ENCODE results near the gene CCDC167. TPM values are rescaled to one million over a fixed set of nuclear protein-coding genes. Genes with fewer than 3 reads are reported as not detected.
A peak's percentile ranks its signal among the peaks of the same experiment; 100 is the strongest.
"Not testable (repeated sequence)": the region's sequence is repeated elsewhere in the genome, so short reads cannot be mapped to it uniquely, and the experiment has no call there.

Gene CCDC167
- total and polyA plus RNA-seq, 2 donors (not counting 1 experiment from before 2014, with no cell fraction given) = 8.3 to 35.7 TPM

DNA sequence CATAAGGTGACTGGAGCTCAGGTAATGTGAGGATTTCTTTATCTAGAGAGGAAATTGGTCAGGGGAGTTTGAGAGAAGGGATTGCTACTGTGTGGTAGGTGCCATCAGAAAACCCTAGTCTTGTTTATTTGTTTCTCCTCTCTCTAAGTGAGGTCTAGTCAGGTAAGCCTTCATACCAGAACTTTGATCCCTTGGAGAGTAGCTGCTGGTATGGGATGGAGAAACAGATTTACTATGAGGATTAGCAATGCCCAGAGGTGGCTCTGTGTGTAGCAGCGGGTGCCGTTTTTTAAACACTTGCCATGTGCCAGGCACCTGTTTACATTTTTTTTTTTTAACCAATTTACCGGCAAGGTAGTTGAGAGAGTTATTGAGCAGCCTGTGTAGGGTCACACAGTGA, 47.2 kb downstream of the CCDC167 start:
- Histone ChIP-seq H3K27ac (ENCODE audit: insufficient read depth, low read length) (no peak overlapping the region), H3K36me3 (ENCODE audit: control insufficient read depth, insufficient read depth, low read length) (peaks cover 16% of the 10 kb centered on the region), H4K20me1 (ENCODE audit: control insufficient read depth, extremely low read depth, insufficient read depth, low read length) (no peaks in the 10 kb centered on the region), H3K27me3 (ENCODE audit: control insufficient read depth, insufficient read depth, low read length) (no peaks in the 10 kb centered on the region), H3K9ac (ENCODE audit: insufficient read depth, low read length) (no peak overlapping the region), H3K4me2 (ENCODE audit: extremely low read depth, insufficient read depth, low read length) (no peak overlapping the region), H3K79me2 (ENCODE audit: control insufficient read depth, insufficient read depth, low read length) (no peaks in the 10 kb centered on the region), H3K4me1 (ENCODE audit: control insufficient read depth, extremely low read depth, insufficient read depth, low read length) (peaks cover 16% of the 10 kb centered on the region), H3K9me3 (ENCODE audit: control insufficient read depth, insufficient read depth, low read depth, low read length) (no peaks in the 10 kb centered on the region), H2AFZ (ENCODE audit: low read length) (no peak overlapping the region), H3K4me3 (replicated peaks in 1 of 4; ENCODE audit: control extremely low read depth in 1 of 4, insufficient read depth in 1 of 4, low read depth in 3 of 4, low read length in 4 of 4) (no peak overlapping the region)
- TF ChIP-seq, protein P1, sequence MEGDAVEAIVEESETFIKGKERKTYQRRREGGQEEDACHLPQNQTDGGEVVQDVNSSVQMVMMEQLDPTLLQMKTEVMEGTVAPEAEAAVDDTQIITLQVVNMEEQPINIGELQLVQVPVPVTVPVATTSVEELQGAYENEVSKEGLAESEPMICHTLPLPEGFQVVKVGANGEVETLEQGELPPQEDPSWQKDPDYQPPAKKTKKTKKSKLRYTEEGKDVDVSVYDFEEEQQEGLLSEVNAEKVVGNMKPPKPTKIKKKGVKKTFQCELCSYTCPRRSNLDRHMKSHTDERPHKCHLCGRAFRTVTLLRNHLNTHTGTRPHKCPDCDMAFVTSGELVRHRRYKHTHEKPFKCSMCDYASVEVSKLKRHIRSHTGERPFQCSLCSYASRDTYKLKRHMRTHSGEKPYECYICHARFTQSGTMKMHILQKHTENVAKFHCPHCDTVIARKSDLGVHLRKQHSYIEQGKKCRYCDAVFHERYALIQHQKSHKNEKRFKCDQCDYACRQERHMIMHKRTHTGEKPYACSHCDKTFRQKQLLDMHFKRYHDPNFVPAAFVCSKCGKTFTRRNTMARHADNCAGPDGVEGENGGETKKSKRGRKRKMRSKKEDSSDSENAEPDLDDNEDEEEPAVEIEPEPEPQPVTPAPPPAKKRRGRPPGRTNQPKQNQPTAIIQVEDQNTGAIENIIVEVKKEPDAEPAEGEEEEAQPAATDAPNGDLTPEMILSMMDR (conservative IDR thresholded peaks at IDR 0.05 in 1 of 2, IDR thresholded peaks at IDR 0.05 in 1 of 2; ENCODE audit: low read depth in 1 of 2, low read length in 2 of 2) = no peak
- no peak for TF ChIP-seq EZH2 (IDR thresholded peaks at IDR 0.05; ENCODE audit: low read length, missing control alignments)
- DNase-seq (ENCODE audit: low read depth in 2 of 2) = no peak

DNA sequence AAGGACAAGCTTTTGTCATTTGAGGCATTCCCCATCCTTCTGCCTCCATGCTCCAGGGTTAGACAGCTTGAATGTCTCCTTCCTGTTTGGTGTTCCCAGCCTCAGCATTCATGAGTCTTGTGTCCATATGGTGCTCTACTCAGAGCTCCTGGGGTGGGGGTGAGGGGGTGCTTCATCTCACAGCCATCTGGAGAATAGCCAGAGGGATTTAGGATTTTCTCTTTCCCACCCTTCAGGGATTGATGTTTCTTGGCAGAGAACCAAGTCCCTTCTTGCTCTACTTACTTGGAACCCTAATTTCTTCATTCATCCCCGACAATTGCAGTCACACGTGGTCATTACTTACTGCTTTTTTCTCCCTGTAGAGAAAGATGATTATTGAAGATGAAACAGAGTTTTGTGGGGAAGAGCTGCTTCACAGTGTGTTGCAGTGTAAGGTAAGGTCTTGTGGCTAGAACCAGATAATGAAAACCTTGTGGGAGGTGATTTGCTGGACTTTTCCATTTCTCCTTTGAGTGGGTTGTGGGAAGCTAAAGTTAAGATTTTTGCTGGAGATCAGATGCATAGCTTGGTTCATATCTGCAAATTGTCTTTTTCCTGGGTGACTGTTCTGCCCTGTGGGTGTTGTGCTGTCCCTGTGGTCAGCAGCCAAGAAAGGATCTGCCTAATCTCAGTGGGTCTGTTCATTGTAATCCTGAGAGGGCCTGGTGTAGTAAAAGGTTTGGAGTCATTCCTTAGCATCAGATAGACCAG, 48.1 kb downstream of the CCDC167 start:
- H3K9ac ChIP-seq (ENCODE audit: insufficient read depth, low read length) = no peak overlapping the region
- DNase-seq (ENCODE audit: low read depth in 2 of 2) = peak in 1 of 2 donors; percentile 20
- TF ChIP-seq, protein P1 (conservative IDR thresholded peaks at IDR 0.05 in 1 of 2, IDR thresholded peaks at IDR 0.05 in 1 of 2; ENCODE audit: low read depth in 1 of 2, low read length in 2 of 2) = no peak
- no peak for TF ChIP-seq EZH2 (IDR thresholded peaks at IDR 0.05; ENCODE audit: low read length, missing control alignments)
- H3K4me3 ChIP-seq (replicated peaks in 1 of 4; ENCODE audit: control extremely low read depth in 1 of 4, insufficient read depth in 1 of 4, low read depth in 3 of 4, low read length in 4 of 4) = no peak overlapping the region
- no peaks in the 10 kb centered on the region for H3K9me3 ChIP-seq (ENCODE audit: control insufficient read depth, insufficient read depth, low read depth, low read length)
- H3K36me3 ChIP-seq (ENCODE audit: control insufficient read depth, insufficient read depth, low read length) = peaks cover 18% of the 10 kb centered on the region
- no peak overlapping the region for H3K27ac ChIP-seq (ENCODE audit: insufficient read depth, low read length)
- no peaks in the 10 kb centered on the region for H3K27me3 ChIP-seq (ENCODE audit: control insufficient read depth, insufficient read depth, low read length)
- peaks cover 14% of the 10 kb centered on the region for H3K4me1 ChIP-seq (ENCODE audit: control insufficient read depth, extremely low read depth, insufficient read depth, low read length)
- H3K79me2 ChIP-seq (ENCODE audit: control insufficient read depth, insufficient read depth, low read length) = no peaks in the 10 kb centered on the region
- no peaks in the 10 kb centered on the region for H4K20me1 ChIP-seq (ENCODE audit: control insufficient read depth, extremely low read depth, insufficient read depth, low read length)
- H3K4me2 ChIP-seq (ENCODE audit: extremely low read depth, insufficient read depth, low read length) = no peak overlapping the region
- H2AFZ ChIP-seq (ENCODE audit: low read length) = no peak overlapping the region

DNA sequence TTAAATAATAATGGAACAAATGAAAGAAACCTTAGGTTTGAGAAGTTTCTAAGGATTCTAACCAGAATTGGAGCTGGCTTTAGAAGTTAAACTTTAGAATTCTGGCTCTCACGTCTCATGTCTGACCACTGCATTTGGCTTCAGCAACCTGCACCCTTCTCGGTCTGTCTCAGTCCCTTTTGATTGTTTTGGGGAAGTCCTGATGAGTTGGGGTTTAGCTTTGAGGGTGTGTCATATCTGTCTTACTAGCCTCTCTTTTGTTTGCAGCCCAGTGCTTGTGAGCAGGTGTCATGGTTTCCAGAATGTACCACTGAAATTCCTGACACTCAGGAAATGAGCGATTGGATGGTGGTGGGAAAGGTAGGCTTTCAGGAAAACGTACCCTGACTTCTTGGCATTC, 49.7 kb downstream of the CCDC167 start:
- TF ChIP-seq, protein P1 (conservative IDR thresholded peaks at IDR 0.05 in 1 of 2, IDR thresholded peaks at IDR 0.05 in 1 of 2; ENCODE audit: low read depth in 1 of 2, low read length in 2 of 2) = no peak
- no peak for TF ChIP-seq EZH2 (IDR thresholded peaks at IDR 0.05; ENCODE audit: low read length, missing control alignments)
- H3K79me2 ChIP-seq (ENCODE audit: control insufficient read depth, insufficient read depth, low read length) = no peaks in the 10 kb centered on the region
- no peak overlapping the region for H2AFZ ChIP-seq (ENCODE audit: low read length)
- H3K4me3 ChIP-seq (replicated peaks in 1 of 4; ENCODE audit: control extremely low read depth in 1 of 4, insufficient read depth in 1 of 4, low read depth in 3 of 4, low read length in 4 of 4) = no peak overlapping the region
- peaks cover 20% of the 10 kb centered on the region for H3K36me3 ChIP-seq (ENCODE audit: control insufficient read depth, insufficient read depth, low read length)
- peaks cover 4% of the 10 kb centered on the region for H3K4me1 ChIP-seq (ENCODE audit: control insufficient read depth, extremely low read depth, insufficient read depth, low read length)
- H3K27me3 ChIP-seq (ENCODE audit: control insufficient read depth, insufficient read depth, low read length) = no peaks in the 10 kb centered on the region
- H3K4me2 ChIP-seq (ENCODE audit: extremely low read depth, insufficient read depth, low read length) = no peak overlapping the region
- no peaks in the 10 kb centered on the region for H3K9me3 ChIP-seq (ENCODE audit: control insufficient read depth, insufficient read depth, low read depth, low read length)
- H3K27ac ChIP-seq (ENCODE audit: insufficient read depth, low read length) = no peak overlapping the region
- H3K9ac ChIP-seq (ENCODE audit: insufficient read depth, low read length) = no peak overlapping the region
- DNase-seq (ENCODE audit: low read depth in 2 of 2) = no peak
- H4K20me1 ChIP-seq (ENCODE audit: control insufficient read depth, extremely low read depth, insufficient read depth, low read length) = no peaks in the 10 kb centered on the region

DNA sequence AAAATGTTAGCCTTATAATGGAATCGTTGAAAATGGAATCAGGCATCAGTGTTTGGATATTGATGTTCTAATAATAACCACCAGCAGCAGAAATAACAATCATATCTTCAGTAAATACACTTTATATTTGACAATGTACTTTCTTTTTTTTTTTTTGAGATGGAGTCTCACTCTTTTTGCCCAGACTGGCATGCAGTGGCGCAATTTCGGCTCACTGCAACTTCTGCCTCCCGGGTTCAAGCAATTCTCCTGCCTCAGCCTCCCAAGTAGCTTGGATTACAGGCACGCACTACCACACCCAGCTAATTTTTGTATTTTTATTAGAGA, 56.5 kb downstream of the CCDC167 start:
- H3K9me3 ChIP-seq (ENCODE audit: control insufficient read depth, insufficient read depth, low read depth, low read length); H3K79me2 ChIP-seq (ENCODE audit: control insufficient read depth, insufficient read depth, low read length); H3K9ac ChIP-seq (ENCODE audit: insufficient read depth, low read length); H3K27me3 ChIP-seq (ENCODE audit: control insufficient read depth, insufficient read depth, low read length); DNase-seq (ENCODE audit: low read depth in 2 of 2); H3K27ac ChIP-seq (ENCODE audit: insufficient read depth, low read length); H4K20me1 ChIP-seq (ENCODE audit: control insufficient read depth, extremely low read depth, insufficient read depth, low read length); H3K4me1 ChIP-seq (ENCODE audit: control insufficient read depth, extremely low read depth, insufficient read depth, low read length); H2AFZ ChIP-seq (ENCODE audit: low read length): not testable (repeated sequence)
- H3K4me2 ChIP-seq (ENCODE audit: extremely low read depth, insufficient read depth, low read length) = peak overlapping the region; percentile 74
- H3K36me3 ChIP-seq (ENCODE audit: control insufficient read depth, insufficient read depth, low read length) = peaks cover 11% of the 10 kb centered on the region
- peak overlapping the region in 3 of 4 experiments; percentile 6 to 38 (median 33) for H3K4me3 ChIP-seq (replicated peaks in 1 of 4; ENCODE audit: control extremely low read depth in 1 of 4, insufficient read depth in 1 of 4, low read depth in 3 of 4, low read length in 4 of 4)

Measured in fibroblast of lung (primary cell).